Hepatocyte (in vitro differentiated cells): ENCODE results near the gene XIST. TPM values are rescaled to one million over a fixed set of nuclear protein-coding genes. Genes with fewer than 3 reads are reported as not detected.
"Not testable (repeated sequence)": the region's sequence is repeated elsewhere in the genome, so short reads cannot be mapped to it uniquely, and the experiment has no call there.

ENCODE experiments used
- DNase-seq: peaks from one replicate; pipeline ENCODE4 v3.0.0-alpha.2; 2016; ENCODE audit warnings: low spot score
- H2AFZ ChIP-seq: fragments of 200-600 bp; sonication (generic); 2 replicates; pipeline ENCODE4 v1.6.0; 2016; ENCODE audit warnings: antibody characterized with exemption, mild to moderate bottlenecking
- H3K27ac ChIP-seq: fragments of 200-600 bp; sonication (generic); 2 replicates; pipeline ENCODE4 v1.5.1; 2016; ENCODE audit warnings: mild to moderate bottlenecking
- H3K27me3 ChIP-seq: fragments of 200-600 bp; sonication (generic); 2 replicates; pipeline ENCODE4 v1.6.1; 2016
- H3K36me3 ChIP-seq: fragments of 200-600 bp; sonication (generic); replicated peaks from 2 replicates; pipeline ENCODE4 v1.5.1; 2016; ENCODE audit warnings: low read depth; ENCODE audit not compliant: insufficient read depth
- H3K4me1 ChIP-seq: fragments of 200-600 bp; sonication (generic); 2 replicates; pipeline ENCODE4 v1.5.1; 2016; ENCODE audit warnings: mild to moderate bottlenecking, moderate library complexity; ENCODE audit not compliant: insufficient read depth
- H3K4me2 ChIP-seq: fragments of 200-600 bp; sonication (generic); 2 replicates; pipeline ENCODE4 v1.6.0; 2016
- H3K4me3 ChIP-seq: fragments of 200-600 bp; sonication (generic); 2 replicates; pipeline ENCODE4 v1.5.1; 2016; ENCODE audit warnings: mild to moderate bottlenecking
- H3K79me2 ChIP-seq: fragments of 200-600 bp; sonication (generic); 2 replicates; pipeline ENCODE4 v1.6.0; 2017; ENCODE audit warnings: mild to moderate bottlenecking
- H3K9me2 ChIP-seq: fragments of 200-600 bp; sonication (generic); replicated peaks from 2 replicates; pipeline ENCODE4 v1.6.0; 2017; ENCODE audit warnings: mild to moderate bottlenecking; ENCODE audit not compliant: insufficient read depth
- H3K9me3 ChIP-seq: fragments of 200-600 bp; sonication (generic); 2 replicates; pipeline ENCODE4 v1.5.1; 2016; ENCODE audit warnings: low read depth, mild to moderate bottlenecking
- H4K20me1 ChIP-seq: fragments of 200-600 bp; sonication (generic); 2 replicates; pipeline ENCODE4 v1.6.0; 2016; ENCODE audit warnings: mild to moderate bottlenecking; ENCODE audit not compliant: insufficient read depth, poor library complexity, severe bottlenecking
- CTCF ChIP-seq: fragments of 200-600 bp; sonication (generic); IDR thresholded peaks from 2 replicates; pipeline ENCODE4 v1.5.1; 2016; ENCODE audit warnings: antibody characterized with exemption, mild to moderate bottlenecking; ENCODE audit not compliant: poor library complexity
- EZH2 ChIP-seq: fragments of 200-600 bp; sonication (generic); IDR thresholded peaks from 2 replicates; pipeline ENCODE4 v1.6.1; 2016; ENCODE audit warnings: antibody characterized with exemption, mild to moderate bottlenecking, borderline replicate concordance
- EZH2phosphoT487 ChIP-seq: fragments of 200-600 bp; sonication (generic); IDR thresholded peaks from one replicate; pipeline ENCODE4 v1.6.1; 2018; ENCODE audit warnings: antibody characterized with exemption, mild to moderate bottlenecking, low read depth, moderate library complexity; ENCODE audit not compliant: unreplicated experiment, severe bottlenecking
- WGBS: methylation state at CpG from one replicate; pipeline ENCODE4 v1.1.6; 2016; ENCODE audit warnings: low lambda C conversion rate; ENCODE audit errors: missing lambda C conversion rate; 5-methylcytosine and 5-hydroxymethylcytosine counted together
- polyA plus RNA-seq: library from polyadenylated mRNA; unstranded; fragments of >200 nt; fragmentation: Nextera tagmentation; extraction: Ambion mirVana; gene quantifications from 2 replicates; pipeline ENCODE4 v1.2.1, GENCODE V29; 2016
- total RNA-seq: library from RNA; depleted of rRNA; stranded (reverse); fragments of >200 nt; gene quantifications from 2 replicates; pipeline ENCODE4 v1.2.3, GENCODE V29; 2014

Gene XIST
- total and polyA plus RNA-seq, 2 experiments from 2014 or later, result 0.01 TPM; not detected in 1

GRCh38 chrX:73818200-73819116 is 34.1 kb downstream of the XIST start:
- no peaks in the 10 kb centered on the region for H3K9me3 ChIP-seq
- no peak overlapping the region for H3K4me2 ChIP-seq
- H3K79me2 ChIP-seq, result no peaks in the 10 kb centered on the region
- no peaks in the 10 kb centered on the region for H3K27me3 ChIP-seq
- no peak for DNase-seq
- no peaks in the 10 kb centered on the region for H3K9me2 ChIP-seq
- WGBS, result 76% methylated on average over 3 of the region's 3 CpGs
- TF ChIP-seq EZH2 (no peak), CTCF (no peak), EZH2phosphoT487 (no peak)
- no peak overlapping the region for H3K4me3 ChIP-seq
- no peaks in the 10 kb centered on the region for H4K20me1 ChIP-seq
- no peaks in the 10 kb centered on the region for H3K4me1 ChIP-seq
- no peak overlapping the region for H3K27ac ChIP-seq
- no peak overlapping the region for H2AFZ ChIP-seq
- H3K36me3 ChIP-seq, result no peaks in the 10 kb centered on the region

- Histone ChIP-seq H3K9me3 (no peaks in the 10 kb centered on the region), H3K36me3 (no peaks in the 10 kb centered on the region), H3K4me2 (no peak overlapping the region), H3K27ac (no peak overlapping the region), H3K27me3 (no peaks in the 10 kb centered on the region), H3K9me2 (no peaks in the 10 kb centered on the region), H3K4me1 (no peaks in the 10 kb centered on the region), H2AFZ (no peak overlapping the region), H4K20me1 (no peaks in the 10 kb centered on the region), H3K79me2 (no peaks in the 10 kb centered on the region), H3K4me3 (no peak overlapping the region)
- 77% methylated on average over 6 of the region's 6 CpGs for WGBS
- no peak for DNase-seq
- TF ChIP-seq CTCF, result no peak
- TF ChIP-seq EZH2phosphoT487, result no peak
- TF ChIP-seq EZH2, result no peak
These were observed 34.9 kb downstream of the XIST start for GRCh38 chrX:73817393-73818199.

GRCh38 chrX:73812256-73812655 is 40.3 kb downstream of the XIST start:
- no peaks in the 10 kb centered on the region for H3K79me2 ChIP-seq
- DNase-seq, result no peak
- no peaks in the 10 kb centered on the region for H3K4me1 ChIP-seq
- H4K20me1 ChIP-seq, result no peaks in the 10 kb centered on the region
- no peak overlapping the region for H2AFZ ChIP-seq
- H3K9me2 ChIP-seq, result no peaks in the 10 kb centered on the region
- H3K4me3 ChIP-seq, result no peak overlapping the region
- H3K36me3 ChIP-seq, result no peaks in the 10 kb centered on the region
- no peaks in the 10 kb centered on the region for H3K27me3 ChIP-seq
- no peak for TF ChIP-seq EZH2
- no peak for TF ChIP-seq EZH2phosphoT487
- no peak for TF ChIP-seq CTCF
- H3K4me2 ChIP-seq, result no peak overlapping the region
- no peaks in the 10 kb centered on the region for H3K9me3 ChIP-seq
- no peak overlapping the region for H3K27ac ChIP-seq

GRCh38 chrX:73804109-73804508 is 48.4 kb downstream of the XIST start:
- H3K9me3 ChIP-seq, H3K27ac ChIP-seq, DNase-seq, H3K79me2 ChIP-seq, H3K9me2 ChIP-seq, H4K20me1 ChIP-seq, H2AFZ ChIP-seq, H3K4me3 ChIP-seq, H3K4me2 ChIP-seq, H3K36me3 ChIP-seq, H3K4me1 ChIP-seq, H3K27me3 ChIP-seq: not testable (repeated sequence)
- WGBS, result 81% methylated on average over 1 of the region's 1 CpG
